ENCODE results near the gene OSR1. TPM values are rescaled to one million over a fixed set of nuclear protein-coding genes. Genes with fewer than 3 reads are reported as not detected.
"Not testable (repeated sequence)": the region's sequence is repeated elsewhere in the genome, so short reads cannot be mapped to it uniquely, and the experiment has no call there.

The OSR1 gene
- total RNA-seq, 1 donor from 2014 or later, result 0.80 TPM

- no peak for DNase-seq (ENCODE audit: low read depth)
Measured at GRCh38 chr2:19332503-19332902, 25.9 kb downstream of the OSR1 start.

DNA sequence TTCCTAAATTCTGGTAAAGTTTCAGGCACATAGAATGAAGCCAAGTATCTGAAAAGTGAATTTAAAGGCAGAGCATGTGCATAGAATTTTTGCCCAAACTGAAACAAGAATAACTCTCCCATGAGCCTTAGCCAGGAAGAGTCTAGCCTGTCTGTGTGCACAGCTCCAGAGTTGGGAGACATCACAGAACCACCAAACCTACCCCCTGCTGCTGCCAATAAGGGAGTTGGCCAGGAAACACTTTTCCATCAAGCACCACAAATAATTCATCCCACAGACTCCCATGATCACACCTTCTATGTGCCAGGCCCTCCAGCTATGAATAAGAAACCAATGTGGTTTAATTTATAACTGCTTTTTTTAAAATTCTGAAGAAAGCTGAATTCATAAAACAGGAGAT is 27.0 kb downstream of the OSR1 start:
- DNase-seq (ENCODE audit: low read depth), result no peak

DNA sequence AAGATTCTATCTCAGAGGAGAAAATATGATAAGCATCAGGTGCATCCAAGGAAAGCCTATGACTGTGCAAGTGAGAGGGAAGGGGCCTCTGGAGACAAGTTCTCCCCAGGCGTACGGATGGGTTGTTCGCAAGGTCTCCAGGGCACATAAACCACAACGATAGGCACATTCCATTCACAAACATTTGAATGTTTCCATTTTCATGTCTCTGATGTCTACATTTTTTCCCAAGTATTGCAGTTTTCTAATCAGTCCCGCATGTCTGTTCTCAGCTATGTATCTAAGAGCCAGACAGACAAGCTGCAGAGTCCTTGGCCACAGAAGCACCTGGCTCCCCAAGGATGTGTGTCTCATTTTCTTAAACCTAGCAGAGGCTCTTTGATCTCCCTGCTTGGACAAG is 28.0 kb downstream of the OSR1 start:
- DNase-seq (ENCODE audit: low read depth), result no peak

GRCh38 chr2:19329445-19329844 is 29.0 kb downstream of the OSR1 start:
- DNase-seq (ENCODE audit: low read depth), result no peak

GRCh38 chr2:19327496-19327895 is 30.9 kb downstream of the OSR1 start:
- DNase-seq (ENCODE audit: low read depth), result no peak

- DNase-seq (ENCODE audit: low read depth), result peak; percentile 42
Measured at GRCh38 chr2:19321946-19322345, 36.5 kb downstream of the OSR1 start.

DNA sequence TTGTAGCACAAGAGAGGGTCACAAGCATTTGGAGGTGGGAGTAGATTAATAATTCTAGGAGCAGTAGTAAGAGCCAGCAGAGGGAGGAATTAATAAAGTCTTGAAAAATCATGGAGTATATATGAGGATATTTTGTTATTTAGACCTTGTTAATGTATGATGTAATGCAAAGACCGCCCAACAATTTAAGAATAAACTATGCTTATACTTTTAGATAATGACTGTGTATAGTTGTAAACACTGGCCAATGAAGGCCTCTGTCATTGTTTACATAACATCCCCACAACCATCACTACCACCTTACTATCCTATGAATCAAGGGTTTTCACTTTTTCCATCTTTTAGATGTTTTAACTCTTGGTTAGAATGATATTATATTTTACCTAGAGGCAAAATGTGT is 37.6 kb downstream of the OSR1 start:
- DNase-seq (ENCODE audit: low read depth), result no peak

DNA sequence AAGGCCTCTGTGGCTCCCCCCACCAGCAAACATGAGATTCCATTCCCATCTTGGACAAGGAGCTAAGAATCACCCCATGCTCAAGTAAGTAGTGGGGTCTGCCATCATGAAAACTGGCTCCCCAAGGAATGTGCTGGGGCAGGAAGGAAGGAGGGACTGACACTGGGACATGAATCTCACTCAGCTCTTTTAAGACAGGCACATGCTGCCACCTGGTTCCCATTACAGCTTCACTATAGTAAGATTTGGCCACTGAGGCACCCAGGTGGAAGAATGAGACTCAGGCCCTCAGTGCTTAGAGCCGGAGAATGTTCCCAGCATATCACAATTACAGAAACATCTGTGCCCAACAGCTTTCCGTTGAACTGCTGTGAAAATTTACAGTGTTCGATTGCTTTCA is 38.7 kb downstream of the OSR1 start:
- DNase-seq (ENCODE audit: low read depth), result no peak

DNA sequence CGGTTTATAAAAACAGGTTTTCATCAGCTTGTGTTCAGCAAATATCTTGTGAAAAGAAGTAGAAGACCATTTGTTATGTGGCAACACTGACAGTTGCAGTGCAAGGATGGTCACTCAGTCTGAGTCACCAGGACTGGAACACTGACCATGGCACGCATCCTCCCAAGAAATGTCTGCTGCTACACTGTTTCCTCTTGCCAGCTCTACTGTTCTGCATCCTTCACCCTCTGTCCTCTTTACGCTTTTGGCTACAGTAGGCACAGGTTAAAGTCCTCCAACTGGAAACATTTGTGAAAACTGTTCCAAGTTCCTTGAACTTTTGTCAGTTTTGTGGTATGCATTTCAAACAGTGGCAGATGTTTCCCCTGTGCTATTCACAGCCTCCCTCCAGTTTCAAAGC is 39.4 kb downstream of the OSR1 start:
- no peak for DNase-seq (ENCODE audit: low read depth)

DNA sequence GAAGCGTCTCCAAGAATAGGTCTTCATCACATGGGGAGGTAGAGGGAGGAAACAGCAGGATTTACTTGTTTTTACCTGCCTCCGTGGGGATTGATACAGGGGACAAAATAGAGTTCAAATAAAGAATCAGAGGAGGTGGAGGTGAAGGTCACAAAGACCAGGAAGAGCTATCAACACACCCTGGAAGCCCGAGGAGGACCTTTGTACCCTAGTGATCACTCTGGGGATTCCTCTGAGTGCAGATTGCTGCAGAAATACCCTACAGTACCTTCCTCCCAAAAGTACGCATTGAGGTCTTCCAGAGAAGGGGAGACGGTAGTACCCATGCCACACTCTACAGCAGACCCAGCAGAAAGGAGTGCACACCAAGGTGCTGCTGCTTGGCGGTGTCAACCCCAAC is 44.9 kb downstream of the OSR1 start:
- no peak for DNase-seq (ENCODE audit: low read depth)

GRCh38 chr2:19312949-19313348 is 45.5 kb downstream of the OSR1 start:
- peak; percentile 19 for DNase-seq (ENCODE audit: low read depth)

DNA sequence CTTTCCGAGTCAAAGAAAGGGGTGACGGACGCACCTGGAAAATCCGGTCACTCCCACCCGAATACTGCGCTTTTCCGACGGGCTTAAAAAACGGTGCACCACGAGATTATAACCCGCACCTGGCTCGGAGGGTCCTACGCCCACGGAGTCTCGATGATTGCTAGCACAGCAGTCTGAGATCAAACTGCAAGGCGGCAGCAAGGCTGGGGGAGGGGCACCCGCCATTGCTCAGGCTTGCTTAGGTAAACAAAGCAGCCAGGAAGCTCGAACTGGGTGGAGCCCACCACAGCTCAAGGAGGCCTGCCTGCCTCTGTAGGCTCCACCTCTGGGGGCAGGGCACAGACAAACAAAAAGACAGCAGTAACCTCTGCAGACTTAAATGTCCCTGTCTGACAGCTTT is 52.4 kb downstream of the OSR1 start:
- DNase-seq (ENCODE audit: low read depth), result not testable (repeated sequence)

DNA sequence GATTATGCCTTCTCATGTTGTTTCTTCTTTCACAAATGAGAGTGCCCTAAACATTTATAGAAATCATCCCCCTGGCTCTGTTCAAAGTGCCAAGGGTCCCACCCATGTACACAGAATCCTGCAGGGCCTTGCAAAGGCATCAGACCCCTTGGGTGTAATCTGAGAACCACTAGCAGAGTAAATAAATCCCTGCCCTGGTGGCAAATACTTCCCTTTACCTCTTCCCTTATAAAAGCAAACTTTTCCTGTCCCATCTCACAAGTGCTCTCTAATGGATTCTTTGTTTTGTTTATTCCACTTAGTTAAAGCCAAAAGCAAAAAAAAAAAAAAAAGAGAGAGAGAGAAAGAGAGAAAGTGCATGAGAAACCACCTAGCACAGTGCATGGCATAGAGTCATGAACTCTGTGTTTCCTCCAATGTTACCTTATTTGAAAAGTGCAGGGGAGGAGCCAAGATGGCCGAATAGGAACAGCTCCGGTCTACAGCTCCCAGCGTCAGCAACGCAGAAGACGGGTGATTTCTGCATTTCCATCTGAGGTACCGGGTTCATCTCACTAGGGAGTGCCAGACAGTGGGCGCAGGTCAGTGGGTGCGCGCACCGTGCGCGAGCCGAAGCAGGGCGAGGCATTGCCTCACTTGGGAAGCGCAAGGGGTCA is 52.9 kb downstream of the OSR1 start:
- DNase-seq (ENCODE audit: low read depth), result not testable (repeated sequence)

GRCh38 chr2:19301706-19302105 is 56.7 kb downstream of the OSR1 start:
- no peak for DNase-seq (ENCODE audit: low read depth)

Measured in renal cortical epithelial cell (primary cell).